ENCODE data around the gene SOX11.

SOX11 gene

DNA sequence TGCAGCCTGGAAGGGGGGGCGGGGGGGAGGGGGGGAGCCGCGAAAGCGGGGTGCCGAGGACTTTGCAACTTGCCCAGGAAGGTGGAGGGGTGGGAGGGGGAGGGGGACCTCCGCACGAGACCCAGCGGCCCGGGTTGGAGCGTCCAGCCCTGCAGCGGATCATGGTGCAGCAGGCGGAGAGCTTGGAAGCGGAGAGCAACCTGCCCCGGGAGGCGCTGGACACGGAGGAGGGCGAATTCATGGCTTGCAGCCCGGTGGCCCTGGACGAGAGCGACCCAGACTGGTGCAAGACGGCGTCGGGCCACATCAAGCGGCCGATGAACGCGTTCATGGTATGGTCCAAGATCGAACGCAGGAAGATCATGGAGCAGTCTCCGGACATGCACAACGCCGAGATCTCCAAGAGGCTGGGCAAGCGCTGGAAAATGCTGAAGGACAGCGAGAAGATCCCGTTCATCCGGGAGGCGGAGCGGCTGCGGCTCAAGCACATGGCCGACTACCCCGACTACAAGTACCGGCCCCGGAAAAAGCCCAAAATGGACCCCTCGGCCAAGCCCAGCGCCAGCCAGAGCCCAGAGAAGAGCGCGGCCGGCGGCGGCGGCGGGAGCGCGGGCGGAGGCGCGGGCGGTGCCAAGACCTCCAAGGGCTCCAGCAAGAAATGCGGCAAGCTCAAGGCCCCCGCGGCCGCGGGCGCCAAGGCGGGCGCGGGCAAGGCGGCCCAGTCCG, 540 bp downstream of the SOX11 start:
- no peak for DNase-seq

DNA sequence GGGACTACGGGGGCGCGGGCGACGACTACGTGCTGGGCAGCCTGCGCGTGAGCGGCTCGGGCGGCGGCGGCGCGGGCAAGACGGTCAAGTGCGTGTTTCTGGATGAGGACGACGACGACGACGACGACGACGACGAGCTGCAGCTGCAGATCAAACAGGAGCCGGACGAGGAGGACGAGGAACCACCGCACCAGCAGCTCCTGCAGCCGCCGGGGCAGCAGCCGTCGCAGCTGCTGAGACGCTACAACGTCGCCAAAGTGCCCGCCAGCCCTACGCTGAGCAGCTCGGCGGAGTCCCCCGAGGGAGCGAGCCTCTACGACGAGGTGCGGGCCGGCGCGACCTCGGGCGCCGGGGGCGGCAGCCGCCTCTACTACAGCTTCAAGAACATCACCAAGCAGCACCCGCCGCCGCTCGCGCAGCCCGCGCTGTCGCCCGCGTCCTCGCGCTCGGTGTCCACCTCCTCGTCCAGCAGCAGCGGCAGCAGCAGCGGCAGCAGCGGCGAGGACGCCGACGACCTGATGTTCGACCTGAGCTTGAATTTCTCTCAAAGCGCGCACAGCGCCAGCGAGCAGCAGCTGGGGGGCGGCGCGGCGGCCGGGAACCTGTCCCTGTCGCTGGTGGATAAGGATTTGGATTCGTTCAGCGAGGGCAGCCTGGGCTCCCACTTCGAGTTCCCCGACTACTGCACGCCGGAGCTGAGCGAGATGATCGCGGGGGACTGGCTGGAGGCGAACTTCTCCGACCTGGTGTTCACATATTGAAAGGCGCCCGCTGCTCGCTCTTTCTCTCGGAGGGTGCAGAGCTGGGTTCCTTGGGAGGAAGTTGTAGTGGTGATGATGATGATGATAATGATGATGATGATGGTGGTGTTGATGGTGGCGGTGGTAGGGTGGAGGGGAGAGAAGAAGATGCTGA, 1.4 kb downstream of the SOX11 start:
- DNase-seq = no peak

DNA sequence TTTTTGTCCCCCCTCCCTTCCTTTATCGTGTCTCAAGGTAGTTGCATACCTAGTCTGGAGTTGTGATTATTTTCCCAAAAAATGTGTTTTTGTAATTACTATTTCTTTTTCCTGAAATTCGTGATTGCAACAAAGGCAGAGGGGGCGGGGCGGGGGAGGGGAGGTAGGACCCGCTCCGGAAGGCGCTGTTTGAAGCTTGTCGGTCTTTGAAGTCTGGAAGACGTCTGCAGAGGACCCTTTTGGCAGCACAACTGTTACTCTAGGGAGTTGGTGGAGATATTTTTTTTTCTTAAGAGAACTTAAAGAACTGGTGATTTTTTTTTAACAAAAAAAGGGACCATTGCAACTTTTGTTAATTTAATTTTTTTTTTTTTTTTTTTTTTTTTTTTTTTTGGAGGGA, 2.1 kb downstream of the SOX11 start:
- no peak for DNase-seq

DNA sequence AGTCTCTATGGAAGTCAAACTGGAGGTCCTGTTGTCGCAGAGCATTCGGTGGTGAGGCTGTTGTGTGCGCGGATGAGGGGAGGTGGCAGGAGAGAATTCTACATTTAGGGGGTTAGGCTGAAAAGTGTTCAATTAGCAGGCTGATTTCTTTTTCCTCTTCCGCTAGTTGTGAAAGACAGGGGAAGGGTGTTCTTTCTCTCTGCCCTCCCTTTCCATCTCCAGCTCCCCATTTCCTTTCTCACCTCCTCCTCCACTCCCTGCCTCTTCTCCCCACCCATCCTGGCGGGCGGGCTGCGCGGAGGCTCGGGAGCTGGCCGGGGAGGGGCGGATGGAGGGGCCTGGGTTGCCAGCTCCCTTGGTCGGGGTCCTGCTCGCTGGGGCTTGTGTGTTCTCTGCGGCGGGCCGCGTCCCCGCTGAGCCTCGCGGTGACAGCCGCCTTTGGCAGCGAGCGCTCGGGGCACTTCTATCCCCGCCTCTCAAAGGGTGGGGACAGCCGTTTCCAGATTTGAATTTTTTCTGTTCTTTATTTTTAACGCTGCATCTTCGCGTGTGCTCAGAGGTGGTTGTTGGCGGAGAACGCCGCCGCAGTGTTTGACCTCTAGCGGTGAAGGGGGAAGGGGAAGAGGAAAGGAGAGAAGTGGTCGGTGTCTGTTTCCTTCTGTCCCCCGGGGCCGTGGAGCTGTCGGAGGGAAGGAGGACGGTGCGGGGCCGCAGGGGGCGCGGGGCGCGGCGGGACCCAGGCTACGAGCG, 3.6 kb downstream of the SOX11 start:
- DNase-seq = no peak

DNA sequence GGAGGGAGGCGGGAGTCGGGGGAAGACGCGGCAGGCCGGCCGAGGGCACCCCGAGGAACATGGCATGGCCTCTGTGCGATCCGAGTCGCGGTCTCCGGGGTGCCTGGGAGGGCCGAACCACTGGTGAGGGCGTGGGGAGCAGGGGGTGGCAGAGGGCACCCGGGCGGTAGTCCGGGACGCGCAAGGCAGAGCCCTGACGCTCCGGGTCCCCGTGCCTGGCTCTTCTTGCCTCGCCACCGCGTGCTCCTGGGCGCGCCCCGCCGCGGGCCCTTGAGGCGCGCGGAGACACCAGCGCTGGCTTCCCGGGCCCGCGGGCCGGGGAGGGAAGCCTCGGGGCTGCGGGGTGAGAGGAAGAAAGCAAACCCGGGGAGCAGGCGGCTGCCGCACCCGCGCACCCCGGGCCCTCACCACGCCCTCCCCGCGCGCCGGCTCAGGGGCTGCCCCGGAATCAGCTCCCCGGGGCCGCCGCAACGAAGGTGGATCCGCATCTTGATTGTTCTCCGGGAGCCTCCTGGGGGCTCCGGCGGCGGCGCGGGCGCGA, 4.3 kb downstream of the SOX11 start:
- DNase-seq = no peak

DNA sequence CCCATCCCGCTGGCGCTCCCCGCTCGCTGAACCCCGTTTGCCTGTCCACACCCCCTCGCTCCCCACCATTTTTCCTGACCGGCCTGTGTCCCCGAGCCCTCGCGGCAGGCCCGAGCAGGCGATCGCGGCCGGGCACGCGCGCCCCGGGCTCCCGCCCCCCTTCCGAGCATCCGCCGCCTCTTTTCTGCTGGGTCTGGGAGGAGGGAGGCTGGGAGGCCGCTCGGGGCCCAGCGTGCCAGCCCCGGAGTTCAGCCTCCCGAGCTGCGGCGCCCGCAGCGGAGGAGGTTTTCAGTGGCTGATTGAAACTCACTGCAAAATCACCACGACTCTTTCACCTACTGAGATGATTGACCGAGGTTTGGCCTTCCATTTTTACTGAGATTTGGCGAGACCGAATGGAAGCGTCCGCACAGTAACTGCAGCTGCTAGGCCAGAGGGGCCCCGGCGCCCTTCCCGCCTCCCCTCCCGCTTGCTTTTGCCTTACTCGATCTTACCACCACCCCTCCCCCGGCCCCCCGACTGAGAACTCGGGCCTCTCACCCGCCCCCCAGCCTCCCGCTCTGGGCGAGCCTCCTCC, 4.8 kb downstream of the SOX11 start:
- no peak for DNase-seq

DNA sequence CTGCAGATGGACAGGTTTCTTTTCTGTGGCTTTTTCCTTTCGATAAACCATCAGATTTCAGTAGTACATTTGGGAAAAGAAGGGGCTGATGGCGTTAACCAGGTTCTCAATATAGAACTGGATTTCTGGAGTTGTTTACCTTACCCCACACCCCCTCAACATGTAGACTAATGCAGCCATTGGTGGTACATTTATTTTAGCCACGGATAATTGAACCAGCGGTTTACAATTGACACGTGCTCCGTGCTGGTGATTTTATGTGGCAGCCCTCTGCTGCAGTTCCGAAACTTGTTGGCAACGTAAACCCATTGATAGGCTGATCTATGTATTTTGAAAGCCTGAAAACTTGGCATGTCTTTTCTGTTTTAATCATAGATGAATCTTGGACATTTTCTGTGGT, 5.4 kb downstream of the SOX11 start:
- DNase-seq = no peak

DNA sequence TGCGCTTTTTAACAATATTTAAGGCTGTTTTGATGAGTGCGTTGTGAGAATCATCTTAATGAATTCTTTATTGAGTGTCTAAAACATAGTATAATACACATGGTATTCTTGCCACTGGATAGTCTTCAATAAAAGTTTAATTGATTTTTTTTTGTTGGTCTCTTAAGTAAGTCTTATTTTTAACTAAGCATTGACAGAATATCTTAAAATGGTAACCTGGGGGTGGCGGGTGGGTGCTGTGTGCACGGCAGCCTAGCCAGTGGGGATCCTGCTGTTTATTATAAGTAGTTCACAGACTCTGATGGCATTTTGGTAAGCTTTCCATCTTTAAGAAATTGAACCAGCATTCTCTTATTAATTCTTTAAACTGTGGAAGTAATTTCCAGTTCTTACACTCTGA, 6.0 kb downstream of the SOX11 start:
- DNase-seq = no peak

DNA sequence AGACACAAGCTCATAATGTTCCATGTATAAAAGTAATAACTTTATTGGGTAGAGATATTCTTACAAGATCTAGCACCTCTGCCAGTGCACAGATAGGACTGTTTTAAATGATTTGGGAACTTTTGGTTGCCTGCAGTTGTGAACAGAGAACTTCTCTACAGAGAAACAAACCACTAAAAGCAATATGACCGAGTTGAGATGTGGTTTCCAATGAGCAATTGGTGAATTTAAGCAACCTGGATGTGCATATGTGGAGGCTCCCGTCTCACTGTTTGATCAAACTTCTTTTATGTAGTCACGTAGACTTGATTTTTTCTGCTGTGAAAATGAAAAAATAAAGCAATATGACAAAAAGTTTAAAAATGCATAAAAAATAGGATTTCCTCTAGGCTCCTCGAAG, 7.8 kb downstream of the SOX11 start:
- DNase-seq = no peak

DNA sequence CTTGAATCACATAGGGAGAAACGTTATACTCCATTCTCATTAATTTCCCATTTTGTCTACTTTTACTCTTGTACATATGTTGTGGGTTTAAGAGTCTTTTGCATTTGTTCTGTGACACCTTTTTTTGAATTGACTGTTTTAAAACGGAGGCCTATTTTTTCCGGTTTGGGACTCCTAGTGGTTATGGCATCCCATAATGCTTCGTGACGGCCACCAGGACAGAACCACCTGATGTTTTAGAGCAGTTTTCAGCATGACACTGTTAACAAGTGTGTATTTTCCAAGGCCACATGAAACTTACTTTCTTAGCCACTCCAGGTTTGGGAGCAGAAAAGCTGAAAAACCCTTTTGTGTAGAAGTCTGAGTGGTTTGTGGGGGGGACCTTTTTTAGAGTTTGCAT, 8.4 kb downstream of the SOX11 start:
- DNase-seq = no peak

DNA sequence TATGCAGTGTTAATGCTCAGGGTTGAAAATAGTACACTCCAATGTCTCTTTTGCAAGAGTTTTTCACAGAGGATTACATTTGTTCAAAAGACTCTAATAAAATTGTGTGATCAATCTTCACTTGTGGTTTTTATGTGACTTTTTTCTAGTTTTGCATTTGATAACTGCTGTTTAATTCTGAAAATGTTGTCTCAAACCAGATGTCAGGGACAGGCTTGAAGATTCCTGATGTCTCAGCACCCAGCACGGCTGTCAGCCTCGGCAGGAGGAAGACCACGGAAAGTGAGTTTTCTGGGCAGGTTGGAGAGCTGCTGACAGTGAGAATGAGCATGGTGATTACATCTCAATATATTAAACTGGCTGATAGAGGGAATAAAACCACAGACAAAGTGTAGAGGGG, 9.1 kb downstream of the SOX11 start:
- DNase-seq = no peak

DNA sequence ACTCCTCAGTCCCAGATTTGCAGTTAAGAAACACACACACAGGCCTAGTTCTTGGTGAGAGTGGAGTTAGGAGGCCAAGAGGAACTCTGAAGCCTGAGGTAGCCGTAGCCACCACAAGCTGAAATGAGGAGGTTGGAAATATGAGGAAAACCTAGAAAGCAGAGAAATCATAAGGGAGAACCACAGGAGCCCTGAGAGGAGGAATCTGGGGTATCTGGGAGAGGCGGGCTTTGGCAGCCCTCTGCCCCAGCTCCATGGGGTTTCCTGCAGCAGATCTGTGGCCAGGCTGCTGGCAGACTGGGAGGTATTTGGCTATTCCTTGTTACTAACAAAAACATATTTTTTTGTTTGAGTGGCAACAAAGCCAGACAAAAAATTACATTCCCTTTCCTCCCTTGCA, 11.0 kb downstream of the SOX11 start:
- DNase-seq = no peak

DNA sequence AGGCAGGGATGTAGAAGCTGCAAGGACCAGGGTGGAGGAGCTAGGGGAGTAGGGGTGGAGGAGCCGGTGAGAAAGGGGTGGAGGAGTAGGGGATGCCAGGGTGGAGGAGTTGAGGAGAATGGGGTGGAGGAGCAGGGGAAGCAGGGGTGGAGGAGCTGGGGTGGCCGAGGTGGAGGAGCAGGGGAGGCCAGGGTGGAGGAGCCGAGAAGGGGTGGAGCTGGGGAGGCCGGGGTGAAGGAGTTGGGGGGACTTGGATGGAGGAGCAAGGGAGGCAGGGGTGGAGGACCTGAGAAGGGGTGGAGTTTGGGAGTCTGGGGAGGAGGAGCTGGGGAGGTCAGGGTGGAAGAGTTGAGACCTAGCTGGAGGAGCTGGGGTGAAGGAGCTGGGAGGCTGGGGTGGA, 13.3 kb downstream of the SOX11 start:
- no peak for DNase-seq

DNA sequence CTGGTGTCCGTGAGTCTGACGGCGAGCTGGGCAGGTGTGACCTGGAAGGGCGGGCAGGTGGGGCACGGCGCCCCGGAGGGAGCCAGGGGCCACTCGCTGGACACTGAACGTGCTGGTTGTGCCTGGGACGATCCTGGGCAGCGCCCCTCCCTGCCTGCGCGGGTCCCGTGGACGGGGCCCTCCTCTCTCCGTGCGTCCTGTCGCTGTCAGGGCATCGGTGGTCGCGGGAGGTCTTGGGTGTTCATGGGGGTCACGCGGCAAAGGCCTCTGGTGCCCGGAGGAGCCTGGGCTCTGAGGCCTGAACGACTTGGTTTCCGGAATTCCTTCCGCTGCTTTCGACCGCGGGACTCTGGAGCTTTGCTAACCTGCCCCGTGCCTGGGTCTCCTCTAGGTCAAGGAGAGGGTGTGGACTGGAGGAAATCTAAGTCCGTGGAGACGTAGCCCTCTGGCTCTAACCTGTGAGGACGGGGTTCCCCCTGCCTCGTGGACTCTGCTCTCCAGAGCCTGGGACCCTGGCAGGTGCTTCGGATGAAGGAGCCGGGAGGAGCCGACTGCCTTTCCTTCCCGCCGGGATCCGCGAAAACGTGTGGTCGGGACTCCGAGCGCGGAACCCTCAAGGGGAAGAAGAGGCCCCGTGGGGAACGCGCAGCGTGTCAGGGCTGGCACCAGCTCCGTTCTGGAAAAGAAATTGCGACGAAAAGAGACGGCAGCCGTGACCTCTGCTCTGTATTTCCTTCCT, 14.7 kb downstream of the SOX11 start:
- DNase-seq = no peak

DNA sequence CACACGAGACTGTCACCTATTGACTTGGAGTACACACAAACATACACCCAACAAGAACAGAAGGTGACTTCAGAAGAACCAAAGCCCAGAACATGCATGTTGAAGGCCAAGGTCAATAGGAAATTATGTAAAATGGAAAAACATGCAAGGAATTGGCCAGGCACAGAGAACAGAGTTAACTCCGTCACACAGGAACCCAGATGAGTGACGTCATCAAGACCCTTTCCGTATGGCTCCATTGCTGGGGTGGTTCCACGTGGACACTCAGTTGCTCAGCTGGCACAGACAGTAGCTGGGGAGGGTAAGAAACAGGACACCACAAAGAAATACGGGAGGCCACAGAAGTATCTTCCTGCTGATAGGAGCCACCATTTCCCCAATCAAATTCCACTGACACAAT, 18.4 kb downstream of the SOX11 start:
- no peak for DNase-seq

DNA sequence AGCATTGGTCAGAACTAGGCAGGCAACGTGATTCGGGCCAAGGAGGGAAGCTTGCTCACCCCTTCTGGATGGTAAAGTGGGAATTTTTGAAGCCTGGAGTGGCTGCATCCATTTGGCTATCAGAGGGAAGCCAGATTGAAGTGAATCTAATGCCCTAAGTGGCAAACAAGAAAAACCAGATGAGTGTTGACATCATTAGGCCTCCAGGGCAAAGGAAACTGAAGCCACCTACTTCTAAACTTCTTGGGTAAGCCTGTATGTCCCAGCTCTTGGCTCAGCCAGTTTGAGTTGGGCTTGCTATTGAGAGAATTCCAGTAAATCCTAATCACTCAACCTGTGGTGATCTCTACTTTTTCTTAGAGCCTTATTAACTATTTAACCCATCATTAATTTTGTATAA, 20.9 kb downstream of the SOX11 start:
- DNase-seq = no peak

DNA sequence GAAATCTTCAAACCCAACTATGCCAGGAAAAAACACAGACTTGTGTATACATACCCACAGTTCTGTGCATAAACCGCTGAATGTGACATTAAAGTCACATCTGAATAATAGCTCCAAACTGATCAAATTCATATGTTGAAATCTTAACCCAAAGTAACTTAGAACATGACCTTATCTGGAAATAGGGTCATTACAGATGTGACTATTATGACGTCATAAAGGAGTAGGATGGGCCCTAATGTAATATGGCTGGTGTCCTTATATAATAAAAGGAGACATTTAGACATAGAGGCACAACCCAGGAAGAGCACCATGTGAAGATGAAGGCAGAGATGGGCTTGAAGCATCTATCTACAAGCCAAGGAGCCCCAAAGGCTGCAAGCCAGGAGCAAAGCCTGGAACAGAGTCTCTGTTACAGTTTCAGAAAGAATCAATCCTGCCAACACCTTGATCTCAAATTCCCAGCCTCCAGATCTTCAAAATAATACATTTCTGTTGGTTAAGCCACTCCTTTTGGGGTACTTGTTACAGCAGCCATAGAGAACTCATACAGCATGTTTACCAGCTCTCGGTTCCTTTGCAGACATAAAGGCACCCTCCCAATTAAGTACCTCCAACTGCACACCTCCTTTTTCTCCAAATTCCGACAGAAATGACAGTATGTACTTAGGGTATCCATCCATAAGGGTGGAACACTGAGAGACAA, 27.6 kb downstream of the SOX11 start:
- no peak for DNase-seq

DNA sequence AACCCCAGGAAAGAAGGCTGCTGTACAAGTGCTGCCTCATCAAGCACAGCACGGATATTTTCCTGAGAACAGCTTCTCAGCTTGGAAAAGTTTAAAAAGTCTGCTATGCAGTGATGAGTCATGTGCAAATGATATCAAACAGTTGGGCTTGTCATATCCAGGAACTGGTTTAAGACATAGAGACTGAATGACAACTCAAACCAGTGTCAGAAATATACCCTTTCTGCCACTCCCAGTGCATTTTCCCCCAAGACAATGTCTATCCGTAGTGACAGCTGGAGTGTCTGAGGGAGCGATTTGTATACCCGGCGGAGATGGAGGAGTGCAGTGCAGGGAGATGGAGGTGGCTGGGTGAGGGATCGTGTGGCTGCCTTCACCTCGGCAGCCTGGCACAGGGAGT, 28.2 kb downstream of the SOX11 start:
- DNase-seq = no peak

DNA sequence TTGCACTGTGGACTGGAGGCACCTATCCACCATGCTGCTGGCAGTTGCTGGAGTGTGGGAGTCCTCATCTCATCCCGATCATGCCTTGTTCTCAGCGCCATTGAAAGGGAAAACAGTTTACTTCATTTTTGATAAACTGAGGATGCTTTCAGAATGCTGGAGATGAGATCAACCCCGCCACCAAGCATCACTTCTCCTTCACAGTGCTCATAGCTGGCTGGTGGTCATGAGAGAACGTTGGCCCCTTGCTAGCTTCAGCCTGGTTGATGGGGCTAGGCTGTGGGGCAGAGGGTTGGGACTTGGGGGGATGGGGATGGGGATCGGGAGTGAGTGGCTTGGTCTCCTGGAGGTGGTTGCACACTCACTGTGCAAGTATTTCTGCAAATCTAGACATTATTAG, 30.1 kb downstream of the SOX11 start:
- no peak for DNase-seq

DNA sequence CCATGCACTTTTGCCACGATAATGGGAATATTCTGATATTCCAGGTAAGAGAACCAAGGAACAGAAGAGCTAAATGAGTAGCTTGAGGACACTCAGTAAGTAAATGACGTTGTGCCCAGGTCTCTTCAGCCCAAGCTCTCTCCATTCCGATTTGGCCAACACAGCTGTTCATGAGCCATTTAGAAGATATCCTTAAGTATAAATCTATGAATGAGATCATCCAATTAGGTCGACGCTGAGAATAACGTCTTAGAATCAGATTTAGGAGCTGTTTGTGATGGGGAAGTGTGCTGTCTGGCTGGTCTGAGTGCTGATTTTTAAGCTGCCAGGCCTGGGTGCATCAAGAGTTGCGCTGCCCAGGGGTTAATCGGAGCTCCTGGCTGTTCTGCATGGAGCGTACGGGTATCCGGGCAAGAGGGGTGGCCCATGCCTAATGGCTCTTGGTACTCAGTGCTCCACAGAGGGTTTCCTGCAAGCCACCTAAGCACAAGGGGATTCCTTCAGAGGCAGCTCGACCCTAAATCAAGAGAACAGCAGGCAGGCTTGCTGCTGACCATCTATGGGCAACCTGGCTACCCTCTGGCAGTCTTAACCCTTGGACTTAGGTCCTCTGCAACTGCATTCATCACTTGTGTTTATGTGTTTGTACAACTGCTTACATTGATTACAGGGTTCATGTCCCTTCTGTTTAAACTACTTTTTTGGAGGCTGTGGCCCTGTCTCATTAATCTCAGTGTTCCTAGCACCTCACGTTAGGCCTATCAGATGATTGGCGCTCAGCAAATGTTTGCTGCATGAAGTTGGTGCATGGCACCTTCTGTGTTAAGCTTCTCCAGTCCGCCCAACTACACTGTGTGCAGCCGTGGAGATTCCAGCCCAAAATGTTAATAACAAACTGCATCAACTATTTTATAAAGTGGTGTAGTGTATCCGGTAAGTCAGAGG, 31.9 kb downstream of the SOX11 start:
- DNase-seq = no peak
